HepG2 (cell line): ENCODE results near the gene WHAMM. TPM values are rescaled to one million over a fixed set of nuclear protein-coding genes. Genes with fewer than 3 reads are reported as not detected.

Experiments
- AHDC1 ChIP-seq: sonication (generic); formaldehyde crosslinking; IDR thresholded peaks from 2 replicates; pipeline ENCODE4 v1.5.1; 2020; ENCODE audit warnings: mild to moderate bottlenecking, missing genetic modification reagents, borderline replicate concordance
- ARID4A ChIP-seq: sonication (generic); formaldehyde crosslinking; IDR thresholded peaks from 2 replicates; pipeline ENCODE4 v1.5.0; 2020; ENCODE audit warnings: mild to moderate bottlenecking, missing genetic modification reagents, borderline replicate concordance
- CEBPB ChIP-seq: IDR thresholded peaks from 2 replicates; pipeline ENCODE4 v1.6.1; 2011; ENCODE audit warnings: low read depth, low read length, improper control_type of control experiment, borderline replicate concordance
- CHD4 ChIP-seq: fragments of 200-600 bp; sonication (generic); IDR thresholded peaks from 2 replicates; pipeline ENCODE4 v1.7.0; 2017; ENCODE audit warnings: mild to moderate bottlenecking, low read length, borderline replicate concordance
- CSRNP1 ChIP-seq: sonication (generic); formaldehyde crosslinking; IDR thresholded peaks from 2 replicates; pipeline ENCODE4 v1.8.1; 2023; ENCODE audit warnings: mild to moderate bottlenecking, missing genetic modification reagents
- FOXA1 ChIP-seq, 2 experiments: fragments of 450-650 bp in 1 of 2; sonication (generic) in 1 of 2; formaldehyde crosslinking in 1 of 2; IDR thresholded peaks; 2 replicates each; pipeline versions ENCODE4 v1.4.0 to v1.6.1; 2016 to 2020; ENCODE audit warnings: missing genetic modification reagents in 1 of 2
- KAT8 ChIP-seq: IDR thresholded peaks from 2 replicates; pipeline ENCODE4 v1.6.1; 2016; ENCODE audit warnings: missing genetic modification reagents, missing compliant biosample characterization
- SMARCC2 ChIP-seq: fragments of 450-650 bp; IDR thresholded peaks from 2 replicates; pipeline ENCODE4 v1.6.1; 2017; ENCODE audit warnings: antibody characterized with exemption, mild to moderate bottlenecking
- SOX13 ChIP-seq, 3 experiments: fragments of 450-650 bp in 1 of 3; sonication (generic) in 1 of 3; formaldehyde crosslinking in 1 of 3; IDR thresholded peaks in 2 of 3; conservative IDR thresholded peaks in 1 of 3; 2 replicates each; pipeline versions ENCODE4 v1.5.0 to v1.6.1; 2016 to 2020; ENCODE audit warnings: antibody characterized with exemption in 1 of 3, mild to moderate bottlenecking in 1 of 3, missing compliant biosample characterization in 1 of 3, missing genetic modification reagents in 1 of 3, moderate library complexity in 1 of 3
- ZNF766 ChIP-seq: sonication (generic); formaldehyde crosslinking; IDR thresholded peaks from 2 replicates; pipeline ENCODE4 v1.5.0; 2020; ENCODE audit warnings: missing genetic modification reagents, borderline replicate concordance
- polyA plus RNA-seq, 8 experiments: library from polyadenylated mRNA; depleted of rRNA in 3 of 8; stranded (reverse) in 7 of 8; unstranded in 1 of 8; fragments of >200 nt; fragmentation: Illumina TruSeq in 4 of 8; extraction: Trizol in 4 of 8; gene quantifications; 2 replicates each; pipeline versions ENCODE4 v1.2.1 to v1.2.3, GENCODE V29; 2011 to 2016; ENCODE audit warnings: low read depth in 4 of 8, missing spikeins in 1 of 8, mixed read lengths in 1 of 8; ENCODE audit not compliant: insufficient read depth in 1 of 8
- total RNA-seq, 5 experiments: library from RNA; depleted of rRNA; stranded (reverse); fragments of >200 nt; fragmentation: Illumina TruSeq; extraction: Trizol; gene quantifications; 2 replicates each; pipeline ENCODE4 v1.2.3, GENCODE V29; 2016; ENCODE audit warnings: low read depth in 1 of 5
- TF ChIP-seq, protein P1 (sequence below): IDR thresholded peaks from 2 replicates; pipeline ENCODE4 v1.6.1; 2012; ENCODE audit warnings: low read length, improper control_type of control experiment

Gene WHAMM
- total and polyA plus RNA-seq, 2 of the 13 experiments (the other 11 are each of a cell fraction or from before 2014, with no cell fraction given), result 2.9 to 3.0 TPM

GRCh38 chr15:82763361-82764116 is 45.9 kb upstream of the WHAMM start (continued):
- TF ChIP-seq AHDC1 (peak; percentile 77; the same call in 1 of the 2 replicates), ARID4A (CRISPR knock-in tag) (no peak; the same call in 1 of the 2 replicates), CEBPB (no peak), SOX13 (IDR thresholded peaks at IDR 0.05) (no peak), SOX13 (CRISPR knock-in tag; conservative IDR thresholded peaks at IDR 0.05 in 1 of 2, IDR thresholded peaks at IDR 0.05 in 1 of 2) (peak in 1 of 2 experiments; percentile 59; a peak in 2 of 4 replicates), CSRNP1 (no peak), ZNF766 (CRISPR knock-in tag) (no peak), KAT8 (0 out of 2 replicates have a peak, but pooled peaks have one; percentile 48), CHD4 (no peak), FOXA1 (IDR thresholded peaks at IDR 0.05) (no peak), FOXA1 (CRISPR knock-in tag; IDR thresholded peaks at IDR 0.05) (peak; percentile 43; the same call in 1 of the 2 replicates), SMARCC2 (no peak)
- TF ChIP-seq, protein P1, sequence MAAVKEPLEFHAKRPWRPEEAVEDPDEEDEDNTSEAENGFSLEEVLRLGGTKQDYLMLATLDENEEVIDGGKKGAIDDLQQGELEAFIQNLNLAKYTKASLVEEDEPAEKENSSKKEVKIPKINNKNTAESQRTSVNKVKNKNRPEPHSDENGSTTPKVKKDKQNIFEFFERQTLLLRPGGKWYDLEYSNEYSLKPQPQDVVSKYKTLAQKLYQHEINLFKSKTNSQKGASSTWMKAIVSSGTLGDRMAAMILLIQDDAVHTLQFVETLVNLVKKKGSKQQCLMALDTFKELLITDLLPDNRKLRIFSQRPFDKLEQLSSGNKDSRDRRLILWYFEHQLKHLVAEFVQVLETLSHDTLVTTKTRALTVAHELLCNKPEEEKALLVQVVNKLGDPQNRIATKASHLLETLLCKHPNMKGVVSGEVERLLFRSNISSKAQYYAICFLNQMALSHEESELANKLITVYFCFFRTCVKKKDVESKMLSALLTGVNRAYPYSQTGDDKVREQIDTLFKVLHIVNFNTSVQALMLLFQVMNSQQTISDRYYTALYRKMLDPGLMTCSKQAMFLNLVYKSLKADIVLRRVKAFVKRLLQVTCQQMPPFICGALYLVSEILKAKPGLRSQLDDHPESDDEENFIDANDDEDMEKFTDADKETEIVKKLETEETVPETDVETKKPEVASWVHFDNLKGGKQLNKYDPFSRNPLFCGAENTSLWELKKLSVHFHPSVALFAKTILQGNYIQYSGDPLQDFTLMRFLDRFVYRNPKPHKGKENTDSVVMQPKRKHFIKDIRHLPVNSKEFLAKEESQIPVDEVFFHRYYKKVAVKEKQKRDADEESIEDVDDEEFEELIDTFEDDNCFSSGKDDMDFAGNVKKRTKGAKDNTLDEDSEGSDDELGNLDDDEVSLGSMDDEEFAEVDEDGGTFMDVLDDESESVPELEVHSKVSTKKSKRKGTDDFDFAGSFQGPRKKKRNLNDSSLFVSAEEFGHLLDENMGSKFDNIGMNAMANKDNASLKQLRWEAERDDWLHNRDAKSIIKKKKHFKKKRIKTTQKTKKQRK, result no peak
